Endothelial cell (in vitro differentiated cells): Measurements from ENCODE around the gene NRP2. TPM values are rescaled to one million over a fixed set of nuclear protein-coding genes. Genes with fewer than 3 reads are reported as not detected.

ENCODE experiments used
- DNase-seq: peaks from one replicate; pipeline ENCODE4 v3.0.0; 2021; ENCODE audit warnings: low spot score
- H3K27ac Mint-ChIP-seq: one replicate; pipeline ENCODE4 v1.8.0; 2021; ENCODE audit warnings: mixed read lengths, inconsistent platforms; ENCODE audit not compliant: unreplicated experiment
- H3K27me3 Mint-ChIP-seq: one replicate; pipeline ENCODE4 v1.8.0; 2021; ENCODE audit warnings: mild to moderate bottlenecking, moderate library complexity, mixed read lengths, inconsistent platforms; ENCODE audit not compliant: unreplicated experiment
- H3K36me3 Mint-ChIP-seq: one replicate; pipeline ENCODE4 v1.8.0; 2021; ENCODE audit warnings: mild to moderate bottlenecking, low read depth, mixed read lengths, inconsistent platforms; ENCODE audit not compliant: unreplicated experiment
- H3K4me1 Mint-ChIP-seq: one replicate; pipeline ENCODE4 v1.8.0; 2021; ENCODE audit warnings: mild to moderate bottlenecking, mixed read lengths, inconsistent platforms; ENCODE audit not compliant: unreplicated experiment
- H3K4me3 Mint-ChIP-seq: one replicate; pipeline ENCODE4 v1.8.0; 2021; ENCODE audit warnings: mild to moderate bottlenecking, mixed read lengths, inconsistent platforms; ENCODE audit not compliant: unreplicated experiment
- H3K9me3 Mint-ChIP-seq: one replicate; pipeline ENCODE4 v1.8.0; 2021; ENCODE audit warnings: mixed read lengths, inconsistent platforms; ENCODE audit not compliant: unreplicated experiment
- CTCF ChIP-seq: fragments of 200-600 bp; sonication (generic); IDR thresholded peaks from one replicate; pipeline ENCODE4 v1.5.0; 2021; ENCODE audit warnings: antibody characterized with exemption; ENCODE audit not compliant: unreplicated experiment
- total RNA-seq: library from RNA; stranded (reverse); fragmentation: NEBNext Ultra II Directional; extraction: Animal tissue kit (Norgen Biotek cat#: 25700); gene quantifications from one replicate; pipeline ENCODE4 v1.2.1, GENCODE V29; 2021; ENCODE audit not compliant: unreplicated experiment

The NRP2 gene
- total RNA-seq, 1 donor from 2014 or later, result 258 TPM

GRCh38 chr2:205802941-205803340, 120.6 kb downstream of the NRP2 start:
- DNase-seq, result no peak
- peaks cover 20% of the 10 kb centered on the region for H3K4me1 Mint-ChIP-seq
- no peak for TF ChIP-seq CTCF
- no peak overlapping the region for H3K4me3 Mint-ChIP-seq
- peaks cover 2% of the 10 kb centered on the region for H3K27me3 Mint-ChIP-seq
- H3K9me3 Mint-ChIP-seq, result no peaks in the 10 kb centered on the region
- peak overlapping the region; percentile 44 for H3K27ac Mint-ChIP-seq
- H3K36me3 Mint-ChIP-seq, result peaks cover 19% of the 10 kb centered on the region

- no peak for DNase-seq
- H3K4me3 Mint-ChIP-seq, result no peak overlapping the region
- H3K27me3 Mint-ChIP-seq, result peaks cover 2% of the 10 kb centered on the region
- no peak for TF ChIP-seq CTCF
- no peak overlapping the region for H3K27ac Mint-ChIP-seq
- H3K9me3 Mint-ChIP-seq, result no peaks in the 10 kb centered on the region
- peaks cover 13% of the 10 kb centered on the region for H3K36me3 Mint-ChIP-seq
- H3K4me1 Mint-ChIP-seq, result peaks cover 20% of the 10 kb centered on the region
Observed at GRCh38 chr2:205803500-205803899, 121.2 kb downstream of the NRP2 start.

- DNase-seq, result no peak
- TF ChIP-seq CTCF, result no peak
- no peaks in the 10 kb centered on the region for H3K36me3 Mint-ChIP-seq
- H3K4me1 Mint-ChIP-seq, result peaks cover 19% of the 10 kb centered on the region
- H3K9me3 Mint-ChIP-seq, result no peaks in the 10 kb centered on the region
- no peak overlapping the region for H3K27ac Mint-ChIP-seq
- no peak overlapping the region for H3K4me3 Mint-ChIP-seq
- H3K27me3 Mint-ChIP-seq, result no peaks in the 10 kb centered on the region
Observed at GRCh38 chr2:205805136-205805535, 122.8 kb downstream of the NRP2 start.

- H3K9me3 Mint-ChIP-seq, result no peaks in the 10 kb centered on the region
- no peaks in the 10 kb centered on the region for H3K36me3 Mint-ChIP-seq
- no peaks in the 10 kb centered on the region for H3K27me3 Mint-ChIP-seq
- no peak overlapping the region for H3K4me3 Mint-ChIP-seq
- TF ChIP-seq CTCF, result no peak
- H3K27ac Mint-ChIP-seq, result no peak overlapping the region
- no peak for DNase-seq
- peaks cover 7% of the 10 kb centered on the region for H3K4me1 Mint-ChIP-seq
Observed at GRCh38 chr2:205806143-205806905, 124.0 kb downstream of the NRP2 start.

GRCh38 chr2:205807229-205807628, 124.9 kb downstream of the NRP2 start:
- no peak for DNase-seq
- TF ChIP-seq CTCF, result no peak
- H3K36me3 Mint-ChIP-seq, result no peaks in the 10 kb centered on the region
- no peak overlapping the region for H3K4me3 Mint-ChIP-seq
- H3K27me3 Mint-ChIP-seq, result no peaks in the 10 kb centered on the region
- H3K27ac Mint-ChIP-seq, result no peak overlapping the region
- H3K9me3 Mint-ChIP-seq, result no peaks in the 10 kb centered on the region
- H3K4me1 Mint-ChIP-seq, result peaks cover 2% of the 10 kb centered on the region
